Activated naive CD8-positive, alpha-beta T cell treated with anti-CD3 and anti-CD28 coated beads, Interleukin-2, amount 50 U/mL, for 16 hours (primary cell): Measurements from ENCODE around the gene ITK.

Source experiments
- DNase-seq: peaks from one replicate; pipeline ENCODE4 v3.0.0-alpha.2; 2020; ENCODE audit warnings: low read depth, low spot score

Gene ITK

GRCh38 chr5:157245886-157246285 lies 65.2 kb downstream of the ITK start:
- no peak for DNase-seq

- DNase-seq, result no peak
These were observed 66.6 kb downstream of the ITK start for GRCh38 chr5:157247267-157247666.

GRCh38 chr5:157248821-157249470 lies 68.3 kb downstream of the ITK start:
- DNase-seq, result no peak

- no peak for DNase-seq
These were observed 72.2 kb downstream of the ITK start for GRCh38 chr5:157252711-157253465.

- DNase-seq, result no peak
These were observed 72.9 kb downstream of the ITK start for GRCh38 chr5:157253547-157253946.

- no peak for DNase-seq
These were observed 77.8 kb downstream of the ITK start for GRCh38 chr5:157258450-157258849.

- no peak for DNase-seq
These were observed 79.1 kb downstream of the ITK start for GRCh38 chr5:157259699-157260098.

GRCh38 chr5:157263496-157264090 lies 83.0 kb downstream of the ITK start:
- DNase-seq, result no peak

GRCh38 chr5:157265714-157266285 lies 85.2 kb downstream of the ITK start, which contains the start of gene CYFIP2:
CYFIP2 (plus strand) TSS chr5:157266123; CDS start chr5:157285362, 19,239 bp downstream.
- peak; percentile 65 for DNase-seq

- no peak for DNase-seq
These were observed 85.8 kb downstream of the ITK start for GRCh38 chr5:157266286-157267007.

- no peak for DNase-seq
These were observed 86.4 kb downstream of the ITK start for GRCh38 chr5:157267025-157267424.

GRCh38 chr5:157267761-157268480 lies 87.3 kb downstream of the ITK start:
- DNase-seq, result no peak

GRCh38 chr5:157269165-157269671 lies 88.6 kb downstream of the ITK start:
- DNase-seq, result no peak

GRCh38 chr5:157269761-157270272 lies 89.2 kb downstream of the ITK start:
- no peak for DNase-seq

- DNase-seq, result no peak
These were observed 90.1 kb downstream of the ITK start for GRCh38 chr5:157270771-157271170.

- DNase-seq, result peak; percentile 51
These were observed 91.2 kb downstream of the ITK start for GRCh38 chr5:157271740-157272271.

GRCh38 chr5:157273131-157273556 lies 92.5 kb downstream of the ITK start:
- no peak for DNase-seq

- no peak for DNase-seq
These were observed 94.8 kb downstream of the ITK start for GRCh38 chr5:157275403-157275802.

GRCh38 chr5:157278319-157279037 lies 97.8 kb downstream of the ITK start:
- no peak for DNase-seq
